Ishikawa (cell line): Measurements from ENCODE around the gene DGKD.

ENCODE experiments used
- EP300 ChIP-seq: IDR thresholded peaks from 2 replicates; pipeline ENCODE4 v1.6.1; 2012; ENCODE audit warnings: borderline replicate concordance
- FOXM1 ChIP-seq: IDR thresholded peaks from 2 replicates; pipeline ENCODE4 v1.6.1; 2012; ENCODE audit warnings: low read depth, borderline replicate concordance
- MAX ChIP-seq: IDR thresholded peaks from 2 replicates; pipeline ENCODE4 v1.6.1; 2012
- NFIC ChIP-seq: IDR thresholded peaks from 2 replicates; pipeline ENCODE4 v1.6.1; 2012
- RAD21 ChIP-seq: IDR thresholded peaks from 2 replicates; pipeline ENCODE4 v1.6.1; 2012; ENCODE audit warnings: low read depth
- REST ChIP-seq: IDR thresholded peaks from 2 replicates; pipeline ENCODE4 v1.6.1; 2012; ENCODE audit warnings: low read depth, mild to moderate bottlenecking
- TAF1 ChIP-seq: IDR thresholded peaks from 2 replicates; pipeline ENCODE4 v1.6.1; 2012; ENCODE audit warnings: low read depth, mild to moderate bottlenecking
- YY1 ChIP-seq: IDR thresholded peaks from 2 replicates; pipeline ENCODE4 v1.6.1; 2012; ENCODE audit warnings: low read depth
- ZBTB7A ChIP-seq: IDR thresholded peaks from 2 replicates; pipeline ENCODE4 v1.6.1; 2012; ENCODE audit warnings: low read depth

- no peak for TF ChIP-seq MAX
- TF ChIP-seq YY1: no peak
- TF ChIP-seq EP300: no peak
- no peak for TF ChIP-seq NFIC
- no peak for TF ChIP-seq TAF1
- no peak for TF ChIP-seq ZBTB7A
- TF ChIP-seq RAD21: no peak
- TF ChIP-seq FOXM1: no peak
- TF ChIP-seq REST: no peak
Measured at GRCh38 chr2:233449921-233450863, 95.9 kb downstream of the DGKD start.
